Skeletal muscle cell (primary cell): ENCODE results near the gene PDE3B.
A peak's percentile ranks its signal among the peaks of the same experiment; 100 is the strongest.

Experiments used
- DNase-seq: peaks from one replicate; pipeline ENCODE4 v3.0.0-alpha.2; 2010; ENCODE audit warnings: low read depth
- H3K4me3 ChIP-seq: 2 replicates; pipeline ENCODE4 v1.5.1; 2011; ENCODE audit warnings: low read depth, mild to moderate bottlenecking, control low read depth, low read length, moderate library complexity

PDE3B gene

DNA sequence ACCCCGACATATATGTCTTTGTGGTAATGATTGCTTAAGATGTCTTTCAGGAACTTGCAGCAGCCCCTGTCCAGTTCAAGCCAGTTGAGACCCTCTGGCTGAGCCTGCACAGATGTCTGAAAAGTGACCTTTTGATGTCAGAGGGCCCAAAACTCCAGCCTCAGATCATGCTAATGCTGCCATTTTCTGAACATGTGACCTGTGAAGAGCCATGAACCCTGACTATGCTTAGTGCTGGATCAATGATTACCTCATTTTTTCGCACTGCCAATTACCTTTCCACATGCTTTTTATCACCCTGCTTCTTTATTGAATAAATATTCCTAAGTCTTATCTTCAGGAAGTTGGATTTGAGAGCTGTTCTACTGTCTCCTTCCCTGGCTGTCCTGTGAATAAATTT is 255.3 kb downstream of the PDE3B start:
- no peak for DNase-seq
- H3K4me3 ChIP-seq: no peak overlapping the region

DNA sequence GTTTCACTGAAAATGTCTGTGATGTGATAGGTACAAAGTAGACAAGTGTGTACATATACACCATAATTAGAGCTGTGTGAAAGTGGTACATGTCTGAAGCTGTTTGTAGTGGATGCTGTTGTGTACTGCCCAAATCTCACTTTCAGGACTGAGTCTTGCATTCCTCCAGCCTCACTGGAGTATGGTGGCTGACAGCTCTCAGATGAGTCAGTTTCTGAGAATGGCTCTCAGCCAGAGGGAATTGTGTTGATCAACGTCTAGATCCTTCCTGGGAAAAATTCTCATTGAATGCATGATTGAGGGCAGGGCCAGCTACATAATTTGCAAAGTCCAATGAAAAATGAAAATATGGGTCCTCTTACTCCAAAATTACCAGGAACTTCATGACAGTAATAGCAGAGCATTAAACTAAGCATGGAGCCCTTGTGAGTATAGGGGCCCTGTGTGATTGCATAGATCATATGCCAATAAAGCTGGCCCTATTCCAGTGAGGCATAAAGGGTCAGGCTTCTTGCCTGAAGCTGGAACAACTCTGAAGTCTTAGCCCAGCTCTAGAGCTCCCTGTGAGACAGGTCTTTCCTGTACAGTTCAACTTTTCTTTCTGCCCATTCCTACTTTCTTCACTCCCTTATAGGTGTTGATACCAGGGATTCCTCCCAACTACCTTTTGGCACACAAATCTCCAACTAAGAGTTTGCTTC is 259.2 kb downstream of the PDE3B start:
- DNase-seq: no peak
- no peak overlapping the region for H3K4me3 ChIP-seq

DNA sequence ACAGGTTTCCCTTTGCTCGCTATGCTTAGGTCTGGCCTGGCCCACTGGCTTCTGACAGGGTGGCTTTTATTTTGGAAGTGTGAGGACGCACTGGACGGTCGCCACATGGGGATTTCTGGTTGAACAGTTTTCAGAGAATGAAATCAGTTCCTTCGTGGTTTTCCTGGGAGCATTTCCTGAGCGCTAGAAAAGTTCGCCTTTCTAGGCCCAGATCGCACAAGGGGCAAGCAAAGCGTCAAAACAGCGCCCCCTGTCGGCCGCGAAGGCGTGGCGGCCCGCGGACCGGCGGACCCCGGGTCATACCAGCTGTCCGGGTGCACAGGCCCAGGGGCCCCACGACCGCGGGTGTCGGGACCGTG is 261.1 kb downstream of the PDE3B start:
- peak overlapping the region; percentile 54 for H3K4me3 ChIP-seq
- DNase-seq: no peak

DNA sequence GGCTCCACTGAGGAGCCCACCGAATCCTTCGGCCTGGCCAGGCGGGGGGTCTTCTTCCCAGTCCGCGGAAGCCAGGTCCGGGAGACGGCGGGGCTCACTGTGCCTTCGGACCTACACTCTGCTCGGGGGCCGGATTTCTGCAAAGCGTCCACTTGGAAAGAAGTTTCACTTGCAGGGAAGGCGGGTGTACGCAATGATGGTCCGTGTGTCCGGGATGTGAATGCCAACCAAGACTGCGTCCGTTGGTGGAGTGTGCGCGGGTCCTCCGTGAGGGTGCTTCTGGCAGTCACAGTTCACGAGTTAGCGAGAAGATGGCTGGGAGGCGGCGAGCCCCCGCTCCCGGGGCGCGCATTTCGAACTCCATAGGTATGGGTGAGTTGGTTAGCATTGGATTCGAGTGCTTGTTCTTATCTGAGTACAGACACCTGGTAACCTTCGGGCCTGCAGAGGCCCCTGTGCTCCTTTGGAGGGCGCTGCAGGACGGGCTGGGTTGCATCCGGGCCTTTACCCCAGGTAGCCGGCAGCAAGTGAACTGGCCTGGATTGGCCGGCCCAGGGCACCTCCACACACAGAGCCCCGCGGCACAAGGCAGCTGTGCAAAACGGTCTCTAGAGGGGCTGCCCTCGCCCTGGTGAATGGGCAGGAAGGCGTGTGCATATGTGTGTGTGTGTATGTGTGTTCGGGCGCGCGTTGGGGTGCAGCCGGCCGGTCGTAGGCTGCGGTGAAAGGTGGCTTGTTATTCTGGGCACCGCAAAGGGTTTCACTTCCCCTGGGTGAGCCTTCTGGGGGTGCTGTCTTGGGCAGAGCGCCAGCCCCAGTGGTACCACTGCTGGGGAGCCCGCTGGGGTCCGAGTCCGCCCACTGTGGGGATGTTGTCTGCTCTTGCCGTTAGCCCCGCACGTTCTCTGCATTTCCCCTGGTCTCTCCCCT is 261.8 kb downstream of the PDE3B start:
- H3K4me3 ChIP-seq: peak overlapping the region; percentile 54
- no peak for DNase-seq

DNA sequence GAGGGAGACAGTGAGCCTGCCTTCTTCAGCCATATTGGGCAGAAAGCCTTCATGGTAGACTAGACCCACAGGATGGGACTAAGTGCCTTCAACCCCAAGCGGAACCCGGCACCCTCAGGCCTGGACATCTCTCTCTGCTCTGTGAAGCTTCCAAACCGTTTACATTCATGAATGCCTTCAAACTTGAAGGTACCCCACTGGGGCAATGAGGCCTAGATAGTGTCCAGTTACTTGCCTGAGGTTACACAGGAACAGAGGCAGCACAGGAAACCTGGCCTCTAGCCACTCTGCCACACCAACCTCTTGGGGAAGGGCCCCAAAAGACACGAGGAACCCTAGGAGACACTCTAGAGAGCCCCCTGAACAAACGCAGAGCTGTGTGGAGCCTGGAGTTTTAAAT is 263.0 kb downstream of the PDE3B start:
- DNase-seq: no peak
- no peak overlapping the region for H3K4me3 ChIP-seq

DNA sequence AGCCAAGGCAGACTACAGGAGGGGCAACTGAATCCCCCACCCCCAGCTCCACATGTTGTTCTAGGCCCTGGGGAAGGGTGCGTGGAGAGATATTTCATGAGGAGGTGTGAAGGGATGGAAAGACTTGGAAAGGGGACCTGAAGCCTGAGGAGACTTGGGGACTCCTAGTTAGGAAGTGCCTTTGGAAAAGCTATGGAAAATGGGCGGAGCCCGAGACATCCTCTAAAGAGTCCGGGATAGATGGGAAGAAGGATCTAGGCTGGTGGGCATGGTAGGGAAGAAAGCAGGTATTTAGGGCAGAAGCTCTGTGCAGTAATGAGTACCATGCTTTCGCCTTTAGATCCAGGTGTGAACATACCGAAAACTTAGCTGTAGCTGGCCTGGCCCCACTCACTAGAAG is 263.4 kb downstream of the PDE3B start:
- no peak for DNase-seq
- H3K4me3 ChIP-seq: no peak overlapping the region

DNA sequence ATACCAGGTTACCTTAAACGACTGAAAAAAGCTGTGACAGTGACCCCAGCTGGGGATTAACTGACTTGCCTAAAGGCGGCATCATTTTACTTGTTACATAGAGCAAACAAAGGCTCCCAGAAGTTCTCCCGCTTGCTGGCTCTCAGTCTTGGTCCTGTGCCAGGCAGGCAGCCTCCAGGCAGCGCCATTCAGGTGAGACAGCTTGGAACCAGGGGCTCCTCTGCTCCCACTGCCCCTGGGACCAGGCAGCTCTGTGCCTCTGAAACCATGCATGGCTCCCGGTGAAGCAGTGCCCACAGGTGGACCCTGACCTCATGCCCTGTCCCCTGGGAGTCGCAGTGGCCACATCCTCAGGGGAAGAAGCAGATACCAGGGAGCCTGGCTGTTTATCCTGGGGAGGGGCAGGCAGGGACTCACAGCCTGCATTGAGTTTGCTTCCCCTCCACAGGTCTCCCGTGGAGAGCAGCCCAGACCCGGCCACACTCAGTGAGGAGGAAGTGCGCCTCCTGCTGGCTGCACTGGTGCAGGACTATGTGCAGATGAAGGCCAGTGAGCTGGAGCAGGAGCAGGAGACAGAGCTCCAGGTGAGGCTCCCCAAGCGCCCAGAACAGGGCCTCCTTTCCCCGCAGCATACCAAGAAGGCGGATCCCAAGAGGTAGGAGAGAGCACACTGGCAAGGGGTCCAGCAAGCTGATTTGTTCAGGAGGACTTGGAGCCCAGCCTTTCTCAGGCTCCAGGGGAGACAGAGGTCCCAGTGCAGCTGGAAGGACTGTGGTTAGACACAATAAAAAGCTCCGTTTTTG is 264.0 kb downstream of the PDE3B start:
- DNase-seq: no peak

DNA sequence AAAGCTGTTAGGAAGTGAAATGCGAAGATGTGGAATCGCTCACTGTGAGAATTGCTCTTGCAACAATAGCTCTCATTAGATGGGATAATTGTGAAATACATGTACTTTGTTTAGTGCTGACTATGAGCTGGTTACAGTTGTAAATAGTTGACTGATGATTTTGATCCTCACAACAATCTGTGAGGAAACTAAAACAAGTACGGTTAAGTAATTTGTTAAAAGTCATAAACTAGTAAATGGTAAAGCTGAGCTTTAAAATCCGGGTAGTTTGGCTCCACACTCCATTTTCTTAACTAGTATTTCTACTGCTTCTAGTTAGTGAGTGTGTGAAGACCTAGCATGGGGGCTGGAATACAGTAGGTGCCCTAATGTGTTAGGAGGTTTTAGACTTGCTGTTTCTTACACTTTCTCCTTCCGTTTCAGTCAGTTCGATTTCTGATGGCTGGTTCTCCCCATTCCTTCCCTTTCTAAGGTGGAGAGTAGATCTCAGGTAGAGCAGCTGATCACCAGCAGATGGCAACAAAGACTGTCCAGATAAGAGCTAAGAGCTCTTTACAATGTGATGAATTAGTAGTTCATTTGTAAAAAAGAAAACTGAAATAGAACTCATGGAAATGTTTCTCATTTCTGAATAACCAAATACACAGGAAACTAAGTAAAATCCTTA is 264.7 kb downstream of the PDE3B start:
- no peak overlapping the region for H3K4me3 ChIP-seq
- DNase-seq: no peak

More for the DNA sequence above, 264.0 kb downstream of the PDE3B start:
- no peak overlapping the region for H3K4me3 ChIP-seq

DNA sequence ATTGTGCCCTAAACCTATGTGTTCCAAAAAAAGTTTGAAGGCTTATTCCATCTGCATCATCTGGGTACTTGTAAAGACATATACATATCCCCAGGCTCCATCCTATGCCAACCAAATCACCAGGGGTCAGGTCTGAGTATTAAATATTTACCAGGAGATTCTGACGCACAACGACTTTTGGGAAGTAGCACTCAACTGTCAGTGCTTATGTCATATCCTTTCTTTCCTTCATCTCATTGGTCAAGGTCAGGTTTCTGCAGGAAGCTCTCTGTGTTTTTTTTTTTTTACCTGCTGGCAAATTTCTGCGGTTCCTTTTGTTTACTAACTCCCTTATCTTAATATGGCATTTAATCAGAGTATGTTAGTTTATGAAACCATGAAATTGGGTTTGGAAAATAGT is 270.9 kb downstream of the PDE3B start:
- DNase-seq: no peak

DNA sequence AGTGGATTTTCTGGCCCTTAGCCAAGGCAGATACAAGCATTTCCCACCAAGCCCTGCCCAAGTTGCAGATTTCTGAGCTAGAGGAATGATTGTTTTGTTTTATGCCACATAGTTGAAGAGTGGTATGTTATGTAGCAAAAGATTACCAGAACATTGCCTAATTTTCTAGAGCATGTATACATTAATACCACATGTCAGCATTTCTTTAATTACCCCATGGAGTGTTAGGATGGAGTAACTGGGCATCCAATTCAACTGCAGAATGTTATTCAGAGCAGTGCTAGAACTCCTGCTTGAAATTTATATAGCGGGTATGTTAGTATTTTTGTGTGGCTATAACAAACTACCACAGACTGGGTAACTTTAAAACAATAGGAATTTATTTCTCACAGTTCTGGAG is 272.8 kb downstream of the PDE3B start:
- no peak overlapping the region for H3K4me3 ChIP-seq
- no peak for DNase-seq

More for the DNA sequence above, 270.9 kb downstream of the PDE3B start:
- H3K4me3 ChIP-seq: no peak overlapping the region
